H1 (cell line): Measurements from ENCODE around the gene FOXD3. TPM values are rescaled to one million over a fixed set of nuclear protein-coding genes. Genes with fewer than 3 reads are reported as not detected.

ENCODE experiments used
- BRCA1 ChIP-seq: IDR thresholded peaks from 2 replicates; pipeline ENCODE4 v1.6.1; 2012; ENCODE audit warnings: low read depth, low read length, improper control_type of control experiment
- CBX5 ChIP-seq: fragments of 300-800, 300-1000 bp; sonication (generic); IDR thresholded peaks from 2 replicates; pipeline ENCODE4 v1.7.1; 2016; ENCODE audit warnings: antibody characterized with exemption, low read length, low read depth
- EGR1 ChIP-seq: IDR thresholded peaks from 2 replicates; pipeline ENCODE4 v1.6.1; 2011; ENCODE audit warnings: low read depth, low read length, borderline replicate concordance
- JUN ChIP-seq: IDR thresholded peaks from 2 replicates; pipeline ENCODE4 v1.6.1; 2011; ENCODE audit warnings: low read depth, mild to moderate bottlenecking, improper control_type of control experiment, low read length
- KDM5A ChIP-seq: fragments of 200-600 bp; IDR thresholded peaks from 2 replicates; pipeline ENCODE4 v1.7.1; 2012; ENCODE audit warnings: mild to moderate bottlenecking, low read length, inconsistent platforms, mixed read lengths
- RAD21 ChIP-seq, 2 experiments: IDR thresholded peaks in 1 of 2; conservative IDR thresholded peaks in 1 of 2; 2 replicates each; pipeline ENCODE4 v1.6.1; 2011; ENCODE audit warnings: low read depth in 2 of 2, low read length in 2 of 2, improper control_type of control experiment in 1 of 2, inconsistent platforms in 1 of 2, mild to moderate bottlenecking in 1 of 2, moderate library complexity in 1 of 2
- RBBP5 ChIP-seq: IDR thresholded peaks from 2 replicates; pipeline ENCODE4 v1.7.1; 2012; ENCODE audit warnings: low read depth, mild to moderate bottlenecking, inconsistent platforms, low read length, moderate library complexity, borderline replicate concordance
- SAP30 ChIP-seq: fragments of 300-600 bp; sonication (generic); IDR thresholded peaks from 2 replicates; pipeline ENCODE4 v1.7.1; 2012; ENCODE audit warnings: low read length, moderate library complexity, mild to moderate bottlenecking, inconsistent platforms; ENCODE audit not compliant: insufficient read depth, insufficient replicate concordance
- SIN3A ChIP-seq, 2 experiments: IDR thresholded peaks in 1 of 2; conservative IDR thresholded peaks in 1 of 2; 2 replicates each; pipeline ENCODE4 v1.6.1; 2011 to 2012; ENCODE audit warnings: low read length in 2 of 2, improper control_type of control experiment in 1 of 2, low read depth in 1 of 2, mild to moderate bottlenecking in 1 of 2
- SIRT6 ChIP-seq: IDR thresholded peaks from one replicate; pipeline ENCODE4 v1.7.1; 2012; ENCODE audit warnings: low read length, inconsistent platforms
- SRF ChIP-seq: IDR thresholded peaks from 2 replicates; pipeline ENCODE4 v1.6.1; 2011; ENCODE audit warnings: mild to moderate bottlenecking, low read depth, low read length, moderate library complexity
- TBP ChIP-seq: IDR thresholded peaks from 2 replicates; pipeline ENCODE4 v1.6.1; 2011; ENCODE audit warnings: low read depth, low read length, improper control_type of control experiment
- ZNF274 ChIP-seq: IDR thresholded peaks from 2 replicates; pipeline ENCODE4 v1.7.0; 2012; ENCODE audit warnings: low read length, borderline replicate concordance; ENCODE audit errors: extremely low read depth
- polyA plus RNA-seq, 7 experiments: library from polyadenylated mRNA; depleted of rRNA in 3 of 7; stranded (reverse) in 5 of 7; unstranded in 2 of 7; fragments of >200 nt in 5 of 7; fragments of 200-250 nt in 2 of 7; gene quantifications; 1 replicate in 5 of 7; 2 replicates in 1 of 7; 4 replicates in 1 of 7; pipeline versions ENCODE4 v1.2.1 to v1.2.3, GENCODE V29; 2011 to 2013; ENCODE audit warnings: missing spikeins in 2 of 7, mixed read lengths in 2 of 7
- total RNA-seq: library from RNA; stranded (reverse); fragmentation: NEBNext Ultra II Directional; extraction: Animal tissue kit (Norgen Biotek cat#: 25700); gene quantifications from 2 replicates; pipeline ENCODE4 v1.2.1, GENCODE V29; 2021

The FOXD3 gene
- total and polyA plus RNA-seq, 2 of the 8 experiments (the other 6 are each of a cell fraction or from before 2014, with no cell fraction given) = 8.7 to 33.7 TPM

GRCh38 chr1:63322944-63323864 is 837 bp downstream of the FOXD3 start (continued):
- TF ChIP-seq RAD21 (IDR thresholded peaks at IDR 0.05 in 1 of 2, conservative IDR thresholded peaks at IDR 0.05 in 1 of 2; ENCODE audit: low read depth in 2 of 2, low read length in 2 of 2) (no peak), RBBP5 (peak; percentile 16; the same call in 1 of the 2 replicates), SIRT6 (no peak), SIN3A (conservative IDR thresholded peaks at IDR 0.05 in 1 of 2, IDR thresholded peaks at IDR 0.05 in 1 of 2; ENCODE audit: low read depth in 1 of 2, low read length in 2 of 2) (0 out of 4 replicates have a peak, but pooled peaks of 1 of the 2 experiments have one; percentile 5), SAP30 (no peak), SRF (no peak), ZNF274 (no peak), KDM5A (no peak), TBP (no peak; the same call in 1 of the 2 replicates), CBX5 (no peak), EGR1 (no peak), BRCA1 (no peak), JUN (no peak)
